GM18861 (cell line): Measurements from ENCODE around the gene ZMYND8.
"Not testable (repeated sequence)": the region's sequence is repeated elsewhere in the genome, so short reads cannot be mapped to it uniquely, and the experiment has no call there.

Experiments
- ATAC-seq: cut with Tn5 transposase; IDR thresholded peaks from one replicate; pipeline ENCODE4 v1.9.1; 2021; ENCODE audit not compliant: unreplicated experiment

Gene ZMYND8

DNA sequence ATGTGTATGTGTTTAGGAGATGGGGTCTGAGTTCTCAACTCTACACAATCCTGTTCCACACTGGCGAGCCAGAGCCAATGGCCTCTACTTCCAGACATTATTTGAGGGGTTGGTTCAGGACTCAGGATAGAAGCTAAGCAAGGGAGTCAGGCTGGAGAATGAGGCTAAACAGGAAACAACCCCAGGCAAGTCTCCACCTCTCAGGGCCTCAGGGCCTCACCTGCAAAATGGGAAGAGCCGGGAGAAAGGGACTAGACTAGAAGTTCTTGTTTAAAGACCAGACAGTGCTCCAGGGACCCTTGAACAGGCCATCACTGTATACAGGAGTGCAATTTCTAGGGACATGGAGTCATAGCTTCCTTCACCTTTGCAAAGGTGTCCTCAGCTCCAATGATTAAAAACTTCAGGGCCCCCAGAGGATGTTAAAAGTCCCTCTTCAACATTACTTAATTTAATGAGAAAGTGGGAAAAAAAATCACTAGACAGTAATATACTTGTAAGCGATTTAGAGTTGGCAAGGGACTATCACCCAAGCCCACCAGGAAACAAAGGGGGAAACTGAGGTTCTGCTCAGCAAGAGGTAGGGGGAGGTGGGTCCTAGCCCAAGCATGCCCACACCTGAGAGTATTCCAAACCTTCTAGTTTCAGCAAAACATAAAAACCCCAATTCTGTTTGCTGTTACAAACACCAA lies 41.7 kb downstream of the ZMYND8 start:
- ATAC-seq = no peak

DNA sequence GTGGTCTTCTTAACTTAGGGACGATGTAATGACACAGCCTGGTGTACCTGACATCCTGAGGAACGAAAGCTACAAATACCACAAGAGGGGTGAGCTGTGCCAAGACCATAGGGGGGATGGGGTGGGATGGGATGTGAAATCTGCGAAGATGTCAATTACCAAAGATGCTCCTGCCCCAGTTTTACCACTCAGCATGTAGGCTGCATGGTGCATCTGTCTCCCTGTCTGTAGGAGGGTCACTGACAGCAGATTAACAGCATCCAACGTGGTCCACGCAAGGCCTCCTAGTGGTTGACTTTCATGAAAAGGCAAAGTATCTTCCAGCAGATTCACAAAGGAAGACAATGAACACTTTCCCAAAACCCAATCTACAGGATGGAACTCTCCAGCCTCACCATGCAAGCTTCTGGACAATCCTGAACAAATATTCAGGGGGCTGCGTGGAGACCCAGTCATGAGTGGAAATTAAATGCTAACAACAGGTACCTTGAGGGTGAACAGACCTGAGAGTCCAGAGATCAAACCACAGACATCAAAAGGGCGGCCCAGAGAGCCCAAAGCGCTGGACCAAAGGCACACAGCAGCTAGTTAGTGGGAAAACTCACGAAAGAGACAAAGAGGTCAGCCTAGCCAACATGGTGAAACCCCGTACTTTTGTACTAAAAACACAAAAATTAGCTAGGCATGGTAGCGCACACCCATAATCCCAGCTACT lies 44.4 kb downstream of the ZMYND8 start:
- no peak for ATAC-seq

DNA sequence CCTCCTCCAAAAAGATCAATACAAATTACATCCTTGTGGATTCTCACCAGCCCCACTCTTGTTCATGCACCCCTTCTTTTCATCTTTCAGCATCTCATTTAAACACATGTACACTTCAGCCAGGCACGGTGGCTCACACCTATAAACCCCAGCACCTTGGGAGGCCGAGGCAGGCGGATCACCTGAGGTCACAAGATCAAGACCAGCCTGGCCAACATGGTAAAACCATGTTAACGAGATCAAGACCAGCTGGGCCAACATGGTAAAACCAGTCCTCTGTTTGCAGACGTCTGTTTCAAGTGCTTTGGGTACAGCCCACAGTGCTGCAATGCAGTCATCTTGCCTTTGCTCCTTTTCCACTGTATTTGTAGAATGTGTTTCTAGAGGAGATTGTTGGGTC lies 45.3 kb downstream of the ZMYND8 start:
- no peak for ATAC-seq

DNA sequence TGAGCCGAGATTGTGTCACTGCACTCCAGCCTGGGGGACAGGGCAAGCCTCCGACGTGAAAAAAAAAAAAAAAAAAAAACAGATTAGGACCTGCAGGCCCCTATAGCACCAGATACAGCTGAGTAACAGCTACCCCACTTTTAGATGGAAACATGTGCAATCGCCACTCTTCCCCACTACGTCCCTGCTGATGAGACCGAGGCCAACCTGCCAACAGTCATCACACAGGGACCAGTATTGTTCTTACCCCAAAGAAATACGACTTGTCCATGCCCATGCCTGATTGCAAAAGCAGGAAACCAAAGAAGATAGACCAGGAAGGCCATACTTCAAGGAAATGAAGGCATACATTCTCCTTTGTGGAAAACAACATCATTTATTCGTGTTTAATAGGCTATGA lies 45.8 kb downstream of the ZMYND8 start:
- ATAC-seq = no peak

DNA sequence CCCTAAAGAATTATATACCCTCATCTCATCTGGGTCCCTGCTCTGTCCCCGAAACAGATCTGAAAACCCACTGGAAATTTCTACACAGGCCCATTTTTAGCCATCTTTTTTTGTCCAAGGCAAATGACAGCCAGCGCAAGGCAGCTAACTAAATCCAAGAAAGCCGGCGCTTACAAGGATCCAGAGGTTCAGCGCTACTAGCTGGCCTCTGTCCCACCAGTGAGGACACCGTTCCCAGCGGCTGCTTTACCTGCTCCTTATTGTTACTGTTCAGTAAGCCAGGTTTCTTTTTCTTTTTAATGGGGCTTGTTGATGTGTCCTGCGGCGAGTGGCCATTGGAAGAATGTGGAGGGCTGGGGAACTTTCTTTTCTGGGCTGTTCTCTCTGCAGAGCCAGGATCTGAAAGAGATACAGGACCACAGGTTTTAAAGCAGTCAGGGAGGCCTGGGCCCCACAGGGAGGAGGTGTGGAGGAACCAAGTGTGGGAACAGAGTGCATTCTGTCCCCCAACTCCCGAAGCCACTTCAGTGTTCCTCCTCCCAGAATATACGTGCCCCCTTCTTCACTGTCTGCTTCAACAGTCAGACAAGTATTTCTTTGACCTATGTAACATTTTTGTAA lies 46.6 kb downstream of the ZMYND8 start:
- no peak for ATAC-seq

DNA sequence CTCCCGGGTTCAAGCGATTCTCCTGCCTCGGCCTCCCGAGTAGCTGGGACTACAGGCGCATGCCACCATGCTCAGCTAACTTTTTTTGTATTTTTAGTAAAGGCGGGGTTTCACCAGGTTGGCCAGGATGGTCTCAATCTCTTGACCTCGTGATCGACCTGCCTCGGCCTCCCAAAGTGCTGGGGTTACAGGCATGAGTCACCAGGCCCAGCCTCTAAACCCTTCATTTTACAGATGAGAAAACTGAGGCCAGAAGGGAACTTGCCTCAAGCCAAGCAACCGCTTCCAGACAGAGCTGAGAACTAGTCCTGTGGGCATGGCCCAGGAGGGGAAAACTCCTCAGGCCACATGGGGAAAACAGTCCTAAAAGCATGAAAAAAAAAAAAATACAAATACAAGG lies 47.1 kb downstream of the ZMYND8 start:
- ATAC-seq = no peak

DNA sequence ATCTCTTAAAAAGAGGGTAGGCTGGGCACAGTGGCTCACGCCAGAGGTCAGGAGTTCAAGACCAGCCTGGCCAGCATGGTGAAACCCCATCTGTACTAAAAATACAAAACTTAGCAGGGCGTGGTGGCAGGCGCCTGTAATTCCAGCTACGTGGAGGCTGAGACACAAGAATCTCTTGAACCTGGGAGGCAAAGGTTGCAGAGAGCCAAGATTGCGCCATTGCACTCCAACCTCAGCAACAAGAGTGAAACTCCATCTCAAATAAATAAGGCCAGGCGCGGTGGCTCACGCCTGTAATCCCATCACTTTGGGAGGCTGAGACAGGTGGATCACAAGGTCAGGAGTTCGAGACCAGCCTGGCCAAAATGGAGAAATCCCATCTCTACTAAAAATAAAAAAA lies 48.9 kb downstream of the ZMYND8 start:
- not testable (repeated sequence) for ATAC-seq

DNA sequence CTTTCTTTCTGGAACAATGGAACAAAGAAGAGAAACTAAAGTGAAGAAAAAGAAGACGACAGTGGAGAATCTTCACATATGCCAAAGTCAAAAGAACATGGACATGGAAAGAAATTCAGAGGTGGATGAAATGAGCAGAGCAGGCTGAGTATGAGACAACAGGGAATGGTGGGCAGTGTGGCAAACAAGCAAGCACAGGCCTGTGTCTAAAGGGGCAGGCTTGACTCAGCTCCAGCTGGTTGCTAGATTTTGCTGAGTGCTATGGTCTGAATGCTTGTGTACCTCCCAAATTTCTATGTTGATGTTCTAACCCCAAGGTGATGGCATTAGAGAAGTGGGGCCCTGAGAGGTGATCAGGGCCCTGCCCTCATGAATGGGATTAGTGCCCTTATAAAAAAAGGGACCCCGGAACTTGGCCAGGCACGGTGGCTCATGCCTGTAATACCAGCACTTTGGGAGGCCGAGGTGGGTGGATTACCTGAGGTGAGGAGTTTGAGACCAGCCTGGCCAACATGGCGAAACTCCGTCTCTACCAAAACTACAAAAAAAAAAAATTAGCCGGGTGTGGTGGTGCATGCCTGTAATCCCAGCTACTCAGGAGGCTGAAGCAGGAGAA lies 49.6 kb downstream of the ZMYND8 start:
- ATAC-seq = no peak

DNA sequence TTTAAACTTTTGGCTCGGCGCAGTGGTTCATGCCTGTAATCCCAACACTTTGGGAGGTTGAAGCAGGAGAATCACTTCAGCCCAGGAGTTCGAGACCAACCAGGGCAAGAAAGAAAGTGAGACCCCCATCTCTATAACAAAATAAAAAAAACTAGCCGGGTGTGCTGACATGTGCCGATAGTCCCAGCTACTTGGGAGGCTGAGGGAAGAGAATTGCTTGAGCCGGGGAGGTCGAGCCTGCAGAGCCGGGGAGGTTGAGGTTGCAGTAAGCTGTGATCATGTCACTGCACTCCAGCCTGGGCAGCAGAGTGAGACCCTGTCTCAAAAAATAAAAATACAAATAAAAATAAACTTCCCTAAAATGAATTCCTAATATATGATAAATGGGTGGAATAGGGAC lies 50.4 kb downstream of the ZMYND8 start:
- no peak for ATAC-seq

DNA sequence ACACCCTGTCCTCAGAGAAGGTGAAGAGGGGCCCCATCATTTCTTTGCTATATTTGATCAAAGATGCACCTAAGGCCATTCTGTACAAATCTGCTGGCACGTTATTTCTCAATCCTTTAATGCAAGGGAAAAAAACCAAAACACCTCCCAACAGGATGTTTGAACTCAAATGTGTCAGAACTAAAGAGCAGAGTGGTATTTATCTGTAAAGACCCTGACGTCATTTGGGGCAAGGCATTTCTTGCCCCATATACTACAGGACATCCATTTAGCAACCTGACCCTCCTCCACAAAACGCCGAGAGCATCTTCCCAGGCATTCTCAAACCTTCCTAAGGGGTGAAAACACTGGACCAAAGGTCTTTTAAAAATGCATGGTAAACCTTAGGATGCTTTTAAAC lies 50.8 kb downstream of the ZMYND8 start:
- no peak for ATAC-seq

DNA sequence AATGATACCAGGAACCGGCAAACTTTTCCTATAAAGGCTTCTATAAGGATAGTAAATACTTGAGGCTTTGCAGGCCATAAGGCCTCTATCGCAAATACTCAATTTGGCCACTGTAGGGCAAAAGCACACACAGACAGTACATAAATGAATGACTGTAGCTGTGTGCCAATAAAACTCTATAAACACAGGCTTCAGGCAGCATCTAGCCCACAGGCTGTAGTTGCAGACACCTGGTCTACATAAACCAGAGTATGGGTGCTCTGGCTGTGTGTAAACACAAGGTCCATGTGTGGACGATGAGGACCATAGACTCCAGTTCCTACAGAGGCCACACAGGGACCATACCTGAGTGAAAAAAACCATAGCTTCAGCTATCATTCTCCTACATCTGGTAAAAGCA lies 52.2 kb downstream of the ZMYND8 start:
- no peak for ATAC-seq

DNA sequence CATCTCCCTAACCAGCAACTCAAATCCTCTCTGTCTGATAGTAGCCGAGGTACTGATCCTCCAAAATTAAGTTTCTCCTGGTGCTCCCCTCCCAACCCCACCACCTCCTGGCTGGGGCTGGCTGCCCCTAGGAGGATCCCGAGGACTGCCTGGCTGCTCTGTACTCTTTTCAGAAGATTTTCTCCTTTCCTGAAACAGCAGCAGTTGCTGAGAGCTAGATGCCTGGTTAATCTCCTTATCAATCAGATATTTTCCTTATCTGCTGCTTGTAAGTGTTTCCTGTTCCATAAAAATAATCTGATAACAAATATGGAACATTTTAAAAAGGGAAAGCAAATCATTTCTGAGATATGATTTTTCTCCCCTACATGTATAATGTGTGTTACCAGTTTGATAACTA lies 52.8 kb downstream of the ZMYND8 start:
- no peak for ATAC-seq

DNA sequence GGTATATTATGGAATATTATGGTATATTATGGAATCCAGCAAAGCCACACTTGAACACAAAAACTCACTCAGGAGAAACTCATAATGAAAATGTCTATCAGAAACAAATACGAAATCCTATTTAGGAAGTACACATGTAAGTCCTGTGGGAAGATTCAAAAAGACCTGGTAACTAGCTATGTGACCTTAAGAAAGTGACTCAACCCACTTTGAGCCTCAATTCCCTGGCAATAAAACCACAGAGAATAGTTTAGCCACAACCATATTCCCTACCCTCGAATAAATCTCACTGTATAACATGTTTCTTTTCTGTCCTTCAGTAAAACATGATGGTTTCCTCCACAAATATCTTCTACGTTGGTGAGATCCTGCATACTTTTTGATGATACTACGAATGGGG lies 56.4 kb downstream of the ZMYND8 start:
- no peak for ATAC-seq

DNA sequence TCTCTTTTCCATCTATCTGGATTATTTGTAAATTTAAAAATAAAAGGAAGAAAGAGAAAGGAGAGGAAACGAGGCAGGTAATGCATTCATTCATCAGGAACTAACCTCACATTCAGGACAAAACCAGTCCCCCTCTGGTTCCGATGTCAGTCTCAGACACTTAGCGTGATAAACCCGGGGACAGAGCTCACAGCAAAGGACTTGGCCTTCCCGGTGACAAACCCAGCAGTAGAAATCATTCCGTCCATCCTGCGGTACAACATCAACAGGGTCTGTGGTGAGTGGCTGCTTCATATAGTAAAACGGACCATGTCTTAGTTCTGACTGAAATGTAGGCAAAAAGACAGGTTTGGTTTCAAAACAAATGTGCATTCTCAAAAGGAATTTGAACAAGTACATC lies 57.9 kb downstream of the ZMYND8 start:
- ATAC-seq = no peak

DNA sequence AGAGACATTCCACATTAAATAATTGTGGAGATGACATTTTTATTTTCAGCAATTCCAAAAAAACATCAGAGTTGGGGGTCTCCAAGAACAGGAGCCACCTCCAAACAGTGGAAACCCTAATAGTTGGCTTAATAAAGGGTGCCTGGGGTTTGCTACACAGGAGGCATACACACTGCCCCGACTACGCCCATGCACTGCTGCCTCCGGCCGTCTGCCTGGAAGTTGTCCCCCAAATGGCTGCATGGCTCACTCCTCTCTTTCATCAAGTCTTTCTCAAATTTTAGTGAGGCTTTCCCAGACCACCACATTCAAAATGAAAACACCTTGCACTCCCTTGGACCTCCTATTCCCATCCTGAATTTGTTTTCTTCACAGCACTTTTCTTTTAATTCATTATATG lies 58.8 kb downstream of the ZMYND8 start:
- no peak for ATAC-seq

DNA sequence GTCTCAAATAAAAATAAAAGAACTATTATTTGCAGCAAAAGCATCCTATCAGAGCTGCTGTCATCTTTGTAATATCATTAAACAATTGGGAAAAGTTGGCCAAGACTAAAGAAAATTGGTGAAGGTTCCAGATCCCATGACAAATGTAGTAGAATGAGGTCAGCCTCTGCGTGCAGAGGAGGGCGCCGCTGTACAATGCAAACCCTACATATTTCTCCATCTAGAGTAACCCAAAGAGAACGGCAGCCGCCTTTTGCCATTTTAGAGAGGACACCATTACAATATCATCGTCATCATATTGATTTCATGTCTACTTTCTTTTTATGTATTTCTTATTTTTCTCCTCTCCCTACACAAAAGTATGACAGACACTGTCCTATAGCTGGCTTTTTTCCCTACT lies 59.5 kb downstream of the ZMYND8 start:
- no peak for ATAC-seq

DNA sequence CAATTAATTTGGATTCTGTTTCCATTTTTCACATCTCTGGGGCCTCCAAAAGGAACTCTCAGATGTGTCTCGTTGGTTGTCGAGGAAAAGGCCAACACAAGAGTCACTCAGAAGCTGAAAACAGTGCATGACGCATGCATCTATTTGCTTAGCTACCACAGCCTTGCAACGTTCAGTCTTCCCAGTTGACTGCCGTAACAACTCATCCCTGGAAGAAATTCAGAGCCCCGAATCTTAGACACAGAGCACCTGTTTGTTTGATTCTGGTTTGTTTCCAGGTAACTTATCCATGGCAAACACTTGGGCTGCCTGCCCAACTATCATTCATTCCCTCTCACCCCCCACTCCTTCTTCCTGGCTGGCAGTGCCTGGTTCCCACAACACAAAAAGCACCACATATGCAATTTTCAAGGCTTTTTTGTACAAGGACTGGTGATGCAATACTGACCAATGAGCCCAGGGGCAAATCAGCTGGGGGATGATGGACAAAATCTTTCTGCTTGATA lies 60.5 kb downstream of the ZMYND8 start:
- ATAC-seq = no peak

DNA sequence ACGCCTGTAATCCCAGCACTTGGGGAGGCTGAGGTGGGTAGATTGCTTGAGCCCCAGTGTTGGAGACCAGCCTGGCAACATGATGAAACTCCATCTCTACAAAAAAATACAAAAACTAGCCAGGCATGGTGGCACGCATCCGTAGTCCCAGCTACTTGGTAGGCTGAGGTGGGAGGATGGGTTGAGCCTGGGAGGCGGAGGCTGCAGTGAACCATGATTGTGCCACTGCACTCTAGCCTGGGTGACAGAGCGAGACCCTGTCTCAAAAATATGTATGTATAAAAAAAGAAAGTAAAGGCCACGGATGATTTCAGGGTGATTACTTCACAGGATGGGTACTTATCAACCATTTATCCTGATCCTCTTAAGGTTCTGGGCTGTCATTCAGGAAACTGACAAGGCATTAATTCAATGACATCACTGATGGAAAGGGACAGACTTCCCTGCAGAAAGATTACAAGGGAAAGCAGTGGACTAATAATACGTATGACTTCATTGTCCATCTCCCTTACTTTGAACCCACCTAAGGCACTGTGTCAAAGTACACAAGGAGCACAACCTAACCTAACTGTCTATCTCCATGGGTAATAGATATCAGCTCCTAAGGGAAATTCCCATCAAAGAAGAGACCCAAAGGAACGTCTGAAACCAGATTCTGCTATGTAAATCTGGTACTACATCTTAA lies 61.2 kb downstream of the ZMYND8 start:
- no peak for ATAC-seq

DNA sequence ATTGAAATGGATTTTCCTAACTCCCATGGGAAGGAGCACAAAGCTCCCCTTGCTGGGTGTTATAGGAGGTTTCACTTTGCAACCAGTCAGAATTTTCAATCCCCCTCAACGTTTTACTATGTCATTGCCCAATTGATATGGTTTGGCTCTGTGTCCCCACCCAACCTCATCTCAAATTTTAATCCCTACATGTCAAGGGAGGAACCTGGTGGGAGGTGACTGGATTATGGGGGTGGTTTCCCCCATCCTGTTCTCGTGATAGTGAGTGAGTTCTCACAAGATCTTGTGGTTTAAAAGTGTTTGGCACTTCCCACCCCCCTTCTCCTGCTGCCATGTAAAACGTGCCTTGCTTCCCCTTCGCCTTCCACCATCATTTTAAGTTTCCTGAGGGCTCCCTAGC lies 62.9 kb downstream of the ZMYND8 start:
- no peak for ATAC-seq

DNA sequence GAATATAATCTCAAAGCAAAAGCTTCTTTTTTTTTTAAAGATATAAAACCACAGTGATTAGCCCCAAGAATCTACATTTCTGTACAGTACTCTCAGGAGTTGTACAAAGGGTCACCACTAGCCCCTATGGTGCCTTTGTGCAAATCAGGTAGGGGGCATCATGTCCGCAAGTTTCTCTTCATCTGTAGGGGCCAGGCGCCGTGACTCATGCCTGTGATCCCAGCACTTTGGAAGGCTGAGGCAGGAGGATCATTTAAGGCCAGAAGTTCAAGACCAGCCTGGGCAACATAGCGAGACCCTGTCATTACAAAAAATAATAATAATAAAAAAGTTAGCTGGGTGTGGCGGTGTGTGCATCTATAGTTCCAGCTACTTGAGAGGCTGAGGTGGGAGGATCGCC lies 63.9 kb downstream of the ZMYND8 start:
- ATAC-seq = no peak
